ENCODE results near the gene FLOT1. TPM values are rescaled to one million over a fixed set of nuclear protein-coding genes. Genes with fewer than 3 reads are reported as not detected.

FLOT1 gene
- total RNA-seq, 1 donor, result 50.6 TPM

GRCh38 chr6:30705620-30706019 lies 36.9 kb downstream of the FLOT1 start:
- DNase-seq (ENCODE audit: low read depth in 2 of 3, low spot score in 2 of 3), result no peak

DNA sequence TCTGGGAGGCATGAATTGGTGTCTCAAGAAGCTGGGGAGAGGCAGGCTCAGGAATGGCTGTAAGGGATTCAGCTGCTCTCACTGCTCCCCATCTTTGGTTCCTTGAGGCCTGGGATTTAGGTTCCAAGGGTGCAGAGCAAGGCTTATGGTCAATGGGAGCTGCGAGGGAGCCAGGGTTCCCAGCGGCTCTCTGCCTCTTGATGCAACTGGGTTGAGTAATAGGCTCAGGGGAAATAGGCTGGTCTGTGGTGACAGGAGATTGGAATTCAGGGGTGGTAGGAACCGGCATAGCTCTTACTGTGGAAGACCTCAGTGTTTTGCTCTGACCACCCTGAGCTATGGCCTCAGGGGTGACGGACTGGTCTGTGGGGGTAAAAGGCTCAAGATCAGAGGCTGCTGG lies 38.7 kb downstream of the FLOT1 start:
- no peak for DNase-seq (ENCODE audit: low read depth in 2 of 3, low spot score in 2 of 3)

GRCh38 chr6:30703011-30703410 lies 39.5 kb downstream of the FLOT1 start:
- DNase-seq (ENCODE audit: low read depth in 2 of 3, low spot score in 2 of 3), result no peak

- DNase-seq (ENCODE audit: low read depth in 2 of 3, low spot score in 2 of 3), result no peak
These were observed 42.1 kb downstream of the FLOT1 start for GRCh38 chr6:30700340-30700739.

GRCh38 chr6:30696432-30696831 lies 46.1 kb downstream of the FLOT1 start:
- DNase-seq (ENCODE audit: low read depth in 2 of 3, low spot score in 2 of 3), result no peak

DNA sequence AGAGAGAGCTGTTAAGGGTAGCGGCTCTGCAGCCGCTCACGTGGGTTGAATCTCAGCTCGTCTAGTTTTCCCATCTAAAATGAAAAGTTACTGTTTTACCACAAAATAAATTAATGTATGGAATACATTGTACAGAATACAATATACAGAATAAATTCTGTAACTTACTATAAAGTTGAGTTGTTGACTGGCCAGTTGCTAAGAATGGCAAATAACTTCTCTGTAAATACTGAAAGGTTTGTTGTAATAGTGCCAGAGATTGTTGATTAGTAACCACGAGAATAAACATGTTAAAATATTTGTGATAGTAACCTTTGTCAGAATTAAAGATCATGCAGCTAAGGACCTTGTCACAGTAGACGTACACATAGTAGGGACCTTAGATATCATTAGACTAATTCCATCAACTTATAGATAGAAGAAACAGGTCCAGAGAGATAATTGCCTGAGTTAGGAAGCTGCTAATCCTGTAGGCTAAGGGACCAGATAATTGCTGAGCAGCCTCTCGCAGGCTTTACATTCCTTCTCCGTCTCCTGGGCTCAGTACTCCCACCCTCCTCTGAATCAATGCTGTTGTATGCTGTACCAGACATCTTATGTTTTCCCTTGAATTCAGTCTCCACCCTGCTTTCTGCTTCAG lies 51.2 kb downstream of the FLOT1 start:
- no peak for DNase-seq (ENCODE audit: low read depth in 2 of 3, low spot score in 2 of 3)

DNA sequence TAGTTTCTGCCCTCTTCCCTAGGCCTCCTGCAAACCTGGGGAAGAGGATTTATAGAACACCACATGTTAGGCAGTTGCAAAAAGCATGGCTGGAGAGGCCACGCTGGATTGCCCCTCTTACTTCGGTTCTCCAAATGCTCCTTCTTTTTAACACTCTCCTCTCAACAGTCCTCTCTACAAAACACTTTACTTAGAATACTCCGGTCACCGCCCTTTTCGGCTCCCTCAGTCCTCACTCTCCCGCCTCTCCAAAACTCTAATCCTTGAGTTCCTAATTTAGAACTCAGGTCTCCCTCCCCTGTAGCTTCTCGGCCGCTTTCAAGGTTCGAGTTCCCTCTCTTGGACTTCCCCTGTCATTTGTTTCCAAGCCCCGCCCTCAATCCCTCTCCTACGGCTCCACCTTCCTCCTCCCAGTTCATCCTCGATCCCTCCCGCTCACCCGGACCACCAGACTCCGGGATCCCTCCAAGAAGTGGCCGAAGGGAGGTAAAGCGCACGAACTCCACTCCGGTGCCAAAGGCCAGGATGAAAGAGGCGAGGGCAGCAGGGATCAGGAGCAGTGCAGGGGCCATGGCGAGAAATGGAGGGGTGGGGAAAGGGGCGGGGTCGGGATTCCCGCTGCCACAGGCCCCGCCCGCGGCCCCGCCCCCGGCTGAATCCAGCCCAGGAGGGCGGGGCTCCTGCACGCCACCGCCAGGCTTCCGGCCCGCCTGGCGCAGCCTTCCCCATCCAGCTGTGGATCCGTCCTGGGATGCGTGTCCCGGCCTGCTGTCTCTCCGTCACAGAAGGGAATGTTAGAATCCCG lies 51.9 kb downstream of the FLOT1 start, which contains the start of gene NRM:
Gene NRM (minus strand): TSS at position 582 of the 805 bp plus-strand sequence. CDS start 10 bp downstream, at position 572.
- DNase-seq (ENCODE audit: low read depth in 2 of 3, low spot score in 2 of 3), result peak; percentile 35 to 68 (median 61)

DNA sequence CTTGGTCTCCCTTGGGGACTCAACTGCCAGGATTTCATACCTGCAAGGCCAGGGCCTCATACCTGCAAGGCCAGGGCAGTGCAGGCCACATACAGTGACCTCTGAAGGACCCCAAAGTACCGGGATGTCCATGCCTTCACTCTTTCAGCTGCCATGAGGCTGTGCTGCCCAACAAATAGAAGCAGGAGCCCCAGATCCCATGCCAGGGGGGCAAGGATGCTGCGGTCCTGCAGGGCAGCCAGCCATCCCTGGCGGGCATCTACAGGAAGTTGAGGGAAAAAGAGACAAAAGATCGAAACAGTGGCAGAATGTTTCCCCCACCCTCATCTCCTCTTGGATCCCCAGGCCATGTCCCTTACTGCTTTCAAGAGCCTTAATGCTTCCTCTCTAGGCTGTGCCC lies 52.5 kb downstream of the FLOT1 start:
- DNase-seq (ENCODE audit: low read depth in 2 of 3, low spot score in 2 of 3), result no peak

DNA sequence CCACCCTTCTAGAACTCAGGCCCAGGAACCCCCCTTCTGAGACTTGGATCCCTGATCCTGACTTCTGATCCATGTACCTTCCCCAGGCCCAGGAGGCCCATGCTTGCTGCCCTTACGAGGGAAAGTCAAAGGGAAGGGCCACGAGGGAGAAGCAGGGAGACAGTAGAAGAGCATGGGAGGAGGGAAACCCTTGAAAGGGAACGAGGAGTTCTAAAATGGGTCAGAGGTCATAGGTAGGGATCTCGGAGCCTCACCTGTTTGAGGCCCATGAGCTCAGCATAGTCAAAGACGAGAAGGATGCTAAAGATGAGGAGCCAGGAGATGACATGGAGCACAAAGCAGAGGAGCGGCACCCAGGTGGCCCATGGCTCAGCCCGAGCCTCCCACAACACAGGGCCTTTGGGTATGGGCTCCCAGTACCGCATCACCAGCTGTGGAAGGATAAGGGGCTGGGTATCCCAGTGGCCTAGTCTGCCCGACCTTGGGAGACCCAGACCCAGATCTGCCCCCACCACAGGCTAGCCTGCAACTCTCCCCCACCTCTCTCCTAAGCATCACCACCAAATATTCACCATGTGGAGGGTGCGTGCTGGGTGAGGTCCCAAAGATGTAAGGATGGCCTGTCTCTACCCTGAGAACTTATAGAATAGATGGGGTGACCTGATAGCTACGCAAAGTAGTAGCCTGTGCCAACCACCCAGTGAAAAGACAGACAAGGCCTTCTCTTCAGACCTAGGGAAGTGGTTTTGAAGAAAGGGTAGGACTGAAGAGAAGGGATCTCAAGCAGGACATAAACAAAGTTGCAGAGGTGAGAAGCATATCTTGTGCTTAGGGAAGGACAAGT lies 53.2 kb downstream of the FLOT1 start:
- no peak for DNase-seq (ENCODE audit: low read depth in 2 of 3, low spot score in 2 of 3)

DNA sequence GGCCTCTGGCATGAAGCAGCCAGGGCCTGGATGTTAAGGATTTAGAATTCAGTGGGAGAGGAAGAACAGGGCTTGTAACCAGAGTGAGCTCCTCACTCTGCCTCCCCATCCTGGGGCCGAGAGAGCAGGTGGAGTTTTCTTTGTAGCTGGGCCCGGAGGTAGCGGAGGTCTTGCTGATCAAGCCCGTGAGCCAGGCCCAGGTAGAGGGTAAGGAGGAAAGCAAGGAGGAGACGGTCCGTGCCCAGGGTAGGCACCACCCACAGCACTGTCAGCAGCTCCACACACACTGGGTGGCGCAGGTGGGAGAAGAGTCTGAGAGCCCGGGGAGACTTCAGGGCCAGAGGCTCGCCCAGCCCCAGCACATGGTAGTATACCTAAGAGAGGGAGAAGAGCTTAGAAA lies 53.9 kb downstream of the FLOT1 start:
- DNase-seq (ENCODE audit: low read depth in 2 of 3, low spot score in 2 of 3), result no peak

- DNase-seq (ENCODE audit: low read depth in 2 of 3, low spot score in 2 of 3), result no peak
These were observed 54.6 kb downstream of the FLOT1 start for GRCh38 chr6:30687659-30688431.

DNA sequence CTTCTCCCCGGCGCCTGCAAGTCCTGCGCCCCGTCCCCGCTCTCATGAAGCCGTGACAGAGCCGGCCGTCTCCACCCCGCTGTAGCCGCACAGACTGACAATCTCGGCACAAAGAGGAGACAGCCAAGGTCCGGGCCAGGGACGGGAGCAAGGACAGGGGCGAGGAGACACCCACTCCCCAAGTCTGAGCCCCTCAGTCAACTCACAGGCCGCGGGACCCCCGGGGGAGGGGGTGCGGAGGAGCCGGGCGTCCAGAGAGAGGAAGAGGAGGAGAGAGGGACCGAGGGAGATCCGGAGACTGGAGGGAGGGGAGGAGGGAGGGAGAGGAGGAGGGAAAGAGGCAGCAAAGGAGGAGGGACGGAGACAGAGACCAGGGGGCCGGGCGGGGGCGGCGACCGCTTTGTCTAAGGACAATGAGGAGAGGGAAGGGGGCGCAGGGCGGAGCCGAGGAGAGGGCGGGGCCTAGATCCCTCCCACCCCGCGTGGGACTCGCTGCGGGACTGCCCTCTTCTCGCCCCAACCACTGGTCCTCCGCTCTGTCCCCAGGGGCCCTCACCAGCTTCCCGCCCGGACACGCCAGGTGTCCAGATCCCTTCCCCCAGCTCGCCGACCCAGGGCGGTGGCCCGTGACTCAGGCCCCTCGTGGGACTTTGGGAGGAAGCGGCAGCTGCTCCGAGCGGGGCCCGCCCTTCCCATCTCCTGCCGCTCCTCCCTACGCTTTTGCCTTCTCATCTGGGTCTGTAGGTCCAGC lies 55.4 kb downstream of the FLOT1 start:
- DNase-seq (ENCODE audit: low read depth in 2 of 3, low spot score in 2 of 3), result peak in 2 of 3 donors; percentile 78 to 82

DNA sequence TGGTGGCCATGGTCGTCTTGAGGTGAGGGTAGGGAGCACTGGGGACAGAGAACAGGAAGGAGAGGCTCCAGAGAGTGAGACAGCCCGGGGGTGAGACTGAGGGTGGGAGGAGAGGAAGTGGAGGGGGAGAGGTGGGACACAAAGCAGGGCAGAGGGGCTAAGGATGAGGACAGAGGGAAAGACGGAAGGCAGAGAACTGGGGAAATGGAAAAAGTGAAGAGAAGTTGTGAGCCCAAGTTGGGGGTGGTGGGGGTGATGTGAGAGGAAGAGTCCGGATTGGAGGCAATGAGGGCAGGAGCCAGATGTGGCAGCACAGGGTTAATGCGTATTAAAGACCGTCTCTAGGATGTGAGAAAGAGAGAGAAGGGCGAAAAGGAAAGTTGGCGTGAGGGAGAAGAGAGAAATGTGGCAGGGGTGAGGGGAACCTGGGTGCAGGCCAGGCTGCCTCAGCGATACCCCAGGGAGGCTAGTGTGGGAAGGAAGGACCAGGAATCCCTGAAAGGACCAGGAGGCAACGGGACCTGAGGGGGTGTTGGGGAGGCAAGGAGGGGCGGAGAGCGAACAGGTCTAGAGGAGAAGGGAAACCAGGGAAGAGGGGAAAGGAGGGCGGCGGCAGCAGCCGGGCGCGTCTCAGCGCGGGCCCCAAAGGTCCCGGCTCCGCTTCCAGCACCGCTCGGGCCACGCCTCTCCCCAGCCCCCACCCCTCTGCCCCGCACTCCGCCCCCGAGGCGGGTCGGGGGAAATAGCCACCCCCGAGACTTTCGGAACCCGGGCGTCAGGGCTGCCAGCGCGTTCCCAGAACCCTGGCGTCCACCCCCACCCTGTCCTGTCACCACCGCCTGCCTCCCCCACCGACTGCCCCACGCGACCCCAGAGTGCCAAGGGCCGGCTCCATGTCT lies 56.2 kb downstream of the FLOT1 start, which contains the start of gene PPP1R18:
Gene PPP1R18 (minus strand): TSS at position 637 of the 899 bp plus-strand sequence. CDS start 627 bp downstream, at position 10.
- peak; percentile 41 to 64 (median 60) for DNase-seq (ENCODE audit: low read depth in 2 of 3, low spot score in 2 of 3)

GRCh38 chr6:30685157-30686008 lies 57.1 kb downstream of the FLOT1 start:
- no peak for DNase-seq (ENCODE audit: low read depth in 2 of 3, low spot score in 2 of 3)

GRCh38 chr6:30684386-30685156 lies 57.9 kb downstream of the FLOT1 start:
- DNase-seq (ENCODE audit: low read depth in 2 of 3, low spot score in 2 of 3), result peak in 2 of 3 donors; percentile 50 to 53

DNA sequence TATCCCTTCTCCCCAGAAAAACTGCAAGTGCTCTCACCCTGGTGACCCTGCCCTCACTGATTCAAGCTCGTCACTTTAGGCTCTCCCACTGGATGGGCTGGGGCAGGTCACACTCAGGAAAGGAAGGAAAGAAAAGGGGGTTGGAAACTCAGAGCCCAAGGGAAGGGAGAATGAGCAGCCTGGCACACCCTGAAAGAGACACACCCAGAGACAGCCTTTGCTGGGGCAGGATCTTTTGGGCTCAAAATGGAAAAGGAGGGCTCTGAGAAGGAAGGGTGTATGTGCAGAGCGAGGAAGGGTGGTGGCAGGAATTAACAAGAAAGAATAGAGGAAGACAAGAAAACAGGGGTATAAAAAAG lies 58.5 kb downstream of the FLOT1 start:
- DNase-seq (ENCODE audit: low read depth in 2 of 3, low spot score in 2 of 3), result no peak
